GM12873 (cell line): ENCODE measurements around the gene MFF.

Source experiments
- CTCF ChIP-seq: IDR thresholded peaks from 2 replicates; pipeline ENCODE4 v1.5.1; 2012; ENCODE audit warnings: low read depth, mild to moderate bottlenecking, moderate library complexity, low read length, control low read depth; ENCODE audit not compliant: insufficient read depth; ENCODE audit errors: missing control alignments

The MFF gene

GRCh38 chr2:227390468-227391256 is 65.6 kb downstream of the MFF start:
- no peak for TF ChIP-seq CTCF

- TF ChIP-seq CTCF = no peak
Observed at GRCh38 chr2:227394401-227394800, 69.3 kb downstream of the MFF start.

DNA sequence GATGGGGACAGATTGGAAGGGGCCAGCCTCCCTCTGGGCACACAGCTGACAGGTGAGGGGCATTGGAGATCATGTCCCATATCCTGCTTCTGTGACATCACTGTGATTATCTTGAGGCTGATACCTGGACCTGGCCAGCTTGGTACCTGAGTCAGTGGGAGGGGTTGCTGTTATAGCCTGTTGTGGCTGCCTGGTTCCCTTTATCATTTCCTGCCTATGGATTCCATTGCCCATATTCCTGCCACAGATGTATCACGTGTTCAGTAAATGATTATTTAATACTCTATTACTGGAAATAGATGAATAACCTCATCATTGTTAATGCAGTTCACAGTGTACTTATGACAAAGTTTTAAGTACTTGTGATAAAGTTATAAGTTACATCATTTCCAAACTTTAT is 70.5 kb downstream of the MFF start:
- TF ChIP-seq CTCF = no peak

GRCh38 chr2:227397562-227397961 is 72.5 kb downstream of the MFF start:
- no peak for TF ChIP-seq CTCF

DNA sequence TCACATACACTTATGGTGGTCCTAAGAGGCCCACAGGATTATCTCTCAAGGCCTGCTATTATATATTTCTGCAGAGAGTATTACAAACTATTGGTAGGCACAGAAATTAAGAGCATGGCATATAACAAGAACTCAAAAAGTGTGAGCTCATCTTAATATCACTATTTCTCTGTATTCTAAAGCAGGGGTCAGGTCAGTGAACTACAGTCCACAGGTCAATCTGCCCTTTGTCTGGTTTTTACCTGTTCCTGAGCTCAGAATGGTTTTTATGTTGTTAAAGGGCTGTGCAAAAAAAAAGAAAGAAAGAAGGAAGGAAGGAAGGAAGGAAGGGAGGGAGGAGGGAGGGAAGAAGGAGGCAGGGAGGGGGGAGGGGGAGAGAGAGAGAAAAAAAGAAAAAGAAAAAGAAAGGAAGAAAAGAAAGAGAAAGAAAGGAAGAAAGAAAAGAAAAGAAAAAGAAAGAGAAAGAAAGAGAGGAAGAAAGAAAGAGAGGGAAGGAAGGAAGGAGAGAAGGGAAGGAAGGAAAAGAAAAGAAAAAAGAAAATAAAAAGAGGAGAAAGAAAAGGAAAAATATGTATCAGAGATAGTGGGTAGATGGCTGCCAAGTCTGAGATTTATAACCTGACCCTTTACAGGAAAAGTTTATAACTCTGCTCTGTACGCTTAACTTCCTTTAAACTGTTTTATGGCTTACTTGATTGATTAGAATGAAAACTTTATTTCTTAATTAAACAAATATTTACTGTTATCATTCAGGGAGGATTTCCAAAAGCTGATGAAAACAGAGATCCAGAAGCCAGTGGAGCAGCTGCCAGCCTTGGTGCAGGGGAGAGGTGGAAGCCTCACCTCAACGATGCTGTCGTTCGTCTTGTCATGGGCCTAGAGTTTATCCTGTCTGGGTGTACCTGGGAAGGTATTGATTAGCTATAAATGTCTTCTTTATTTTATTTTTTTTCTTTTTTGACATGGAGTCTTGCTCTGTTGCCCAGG is 73.9 kb downstream of the MFF start:
- TF ChIP-seq CTCF = no peak

GRCh38 chr2:227401550-227401949 is 76.5 kb downstream of the MFF start:
- no peak for TF ChIP-seq CTCF

- no peak for TF ChIP-seq CTCF
Observed at GRCh38 chr2:227402321-227402720, 77.3 kb downstream of the MFF start.
